Fibroblast of lung (primary cell): Measurements from ENCODE around the gene RRP36.

ENCODE experiments used
- CTCF ChIP-seq, 2 donors: IDR thresholded peaks in 1 of 2; conservative IDR thresholded peaks in 1 of 2; 1 replicate in 1 of 2; 2 replicates in 1 of 2; pipeline ENCODE4 v1.5.1; 2011 to 2012; ENCODE audit warnings: low read length in 2 of 2, control low read depth in 1 of 2, inconsistent platforms in 1 of 2, low read depth in 1 of 2, mild to moderate bottlenecking in 1 of 2
- EZH2 ChIP-seq: IDR thresholded peaks from 2 replicates; pipeline ENCODE4 v1.5.1; 2012; ENCODE audit warnings: low read length, control low read depth, mild to moderate bottlenecking; ENCODE audit errors: missing control alignments

GRCh38 chr6:43058531-43058930, 37.1 kb downstream of the RRP36 start:
- TF ChIP-seq CTCF (conservative IDR thresholded peaks at IDR 0.05 in 1 of 2, IDR thresholded peaks at IDR 0.05 in 1 of 2; ENCODE audit: low read depth in 1 of 2, low read length in 2 of 2) (no peak), EZH2 (no peak)
